Activated effector memory CD4-positive, alpha-beta T cell treated with Interleukin-2 at 50 U/mL for 16 hours (primary cell): ENCODE measurements around the gene TEX264.
"Not testable (repeated sequence)": the region's sequence is repeated elsewhere in the genome, so short reads cannot be mapped to it uniquely, and the experiment has no call there.

Experiments
- DNase-seq: peaks from one replicate; pipeline ENCODE4 v3.0.0-alpha.2; 2020

The TEX264 gene, protein sequence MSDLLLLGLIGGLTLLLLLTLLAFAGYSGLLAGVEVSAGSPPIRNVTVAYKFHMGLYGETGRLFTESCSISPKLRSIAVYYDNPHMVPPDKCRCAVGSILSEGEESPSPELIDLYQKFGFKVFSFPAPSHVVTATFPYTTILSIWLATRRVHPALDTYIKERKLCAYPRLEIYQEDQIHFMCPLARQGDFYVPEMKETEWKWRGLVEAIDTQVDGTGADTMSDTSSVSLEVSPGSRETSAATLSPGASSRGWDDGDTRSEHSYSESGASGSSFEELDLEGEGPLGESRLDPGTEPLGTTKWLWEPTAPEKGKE

DNA sequence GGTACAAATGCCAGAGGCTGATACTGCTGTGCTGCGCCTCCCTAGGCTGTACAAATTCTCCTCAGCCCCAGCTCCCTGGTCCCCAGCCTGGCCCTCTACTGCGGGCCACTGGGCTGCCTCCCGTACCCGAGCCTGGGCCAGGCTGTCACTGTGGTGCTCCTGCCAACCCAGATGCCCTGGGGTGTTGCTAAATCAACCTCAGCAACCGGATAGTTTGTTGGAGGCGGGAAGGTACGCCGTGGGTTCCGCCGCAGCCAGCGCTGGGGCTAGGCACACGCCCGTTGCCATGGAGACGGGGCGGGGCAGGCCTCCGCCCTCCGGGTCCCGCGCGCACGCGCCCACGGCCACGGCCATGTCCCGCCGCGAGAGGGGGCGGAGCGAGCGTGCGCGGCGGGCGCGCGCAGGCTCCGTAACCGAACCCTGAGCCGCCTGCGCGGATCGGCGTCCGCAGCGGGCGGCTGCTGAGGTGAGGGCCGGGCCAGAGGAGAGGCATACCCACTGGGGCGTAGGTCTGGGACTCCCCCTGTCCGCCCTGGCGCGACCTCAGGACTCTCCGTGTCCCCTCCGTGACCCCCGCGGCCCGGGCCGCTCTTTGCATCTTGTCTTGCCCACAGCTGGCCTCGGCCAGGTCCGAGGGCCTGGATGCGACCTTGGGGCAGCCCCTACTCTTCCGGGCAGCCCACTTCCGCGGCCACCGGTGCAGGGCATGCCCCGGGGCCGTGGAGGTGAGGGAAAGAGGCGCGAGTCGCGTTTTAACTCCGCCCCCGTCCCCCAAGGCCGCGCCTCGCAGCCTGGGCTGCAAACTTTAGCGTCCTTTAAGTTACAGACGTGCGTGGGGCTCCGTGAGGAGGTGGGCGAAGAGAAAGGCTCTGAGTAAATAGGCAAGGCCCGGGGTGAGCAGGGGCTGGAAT is at the start of gene TEX264:
Gene TEX264, plus strand, starts transcription at position 430 of the 911 bp plus-strand sequence. CDS start 3,053 bp downstream, outside the sequence.
- DNase-seq, result peak; percentile 93

DNA sequence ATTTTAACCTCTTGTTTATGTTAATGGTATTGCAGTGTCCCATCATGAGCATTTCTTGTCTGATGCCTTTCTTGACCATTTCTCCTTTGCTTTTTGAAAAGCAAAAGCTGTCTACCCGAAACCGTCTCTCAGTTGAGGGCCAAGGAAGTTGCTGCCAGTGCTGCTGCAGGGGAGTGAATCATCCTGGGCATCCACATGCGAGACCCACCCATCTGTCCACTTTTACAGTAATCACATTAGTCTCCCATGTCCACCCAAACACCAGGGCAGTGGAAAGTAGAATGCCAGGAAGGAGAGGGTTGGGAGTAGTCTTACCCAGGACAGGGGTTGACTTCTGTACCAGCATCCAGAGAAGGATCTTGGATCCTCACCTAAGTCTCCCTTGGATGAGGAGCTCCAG is 48.6 kb upstream of the TEX264 start:
- DNase-seq, result no peak

- no peak for DNase-seq
These were observed 48.2 kb upstream of the TEX264 start for GRCh38 chr3:51622868-51623267.

DNA sequence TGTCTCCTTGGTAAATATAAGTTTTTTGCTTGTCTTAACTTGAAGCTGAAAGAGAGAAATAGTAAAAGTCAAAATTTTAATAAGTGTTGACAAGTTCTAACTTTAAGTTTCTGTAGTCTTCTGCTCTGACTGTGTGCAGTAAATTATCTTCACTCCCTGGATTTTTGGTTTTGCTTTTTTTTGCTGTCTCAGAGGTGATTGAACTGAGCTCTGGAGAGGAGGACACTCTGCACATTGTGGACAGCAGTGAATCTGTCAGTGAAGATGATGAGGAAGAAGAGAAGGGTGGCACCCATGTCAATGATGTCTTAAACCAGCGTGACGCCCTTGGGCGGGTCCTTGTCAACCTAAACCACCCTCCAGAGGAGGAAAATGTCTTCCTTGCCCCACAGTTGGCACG is 40.5 kb upstream of the TEX264 start:
- DNase-seq, result no peak

DNA sequence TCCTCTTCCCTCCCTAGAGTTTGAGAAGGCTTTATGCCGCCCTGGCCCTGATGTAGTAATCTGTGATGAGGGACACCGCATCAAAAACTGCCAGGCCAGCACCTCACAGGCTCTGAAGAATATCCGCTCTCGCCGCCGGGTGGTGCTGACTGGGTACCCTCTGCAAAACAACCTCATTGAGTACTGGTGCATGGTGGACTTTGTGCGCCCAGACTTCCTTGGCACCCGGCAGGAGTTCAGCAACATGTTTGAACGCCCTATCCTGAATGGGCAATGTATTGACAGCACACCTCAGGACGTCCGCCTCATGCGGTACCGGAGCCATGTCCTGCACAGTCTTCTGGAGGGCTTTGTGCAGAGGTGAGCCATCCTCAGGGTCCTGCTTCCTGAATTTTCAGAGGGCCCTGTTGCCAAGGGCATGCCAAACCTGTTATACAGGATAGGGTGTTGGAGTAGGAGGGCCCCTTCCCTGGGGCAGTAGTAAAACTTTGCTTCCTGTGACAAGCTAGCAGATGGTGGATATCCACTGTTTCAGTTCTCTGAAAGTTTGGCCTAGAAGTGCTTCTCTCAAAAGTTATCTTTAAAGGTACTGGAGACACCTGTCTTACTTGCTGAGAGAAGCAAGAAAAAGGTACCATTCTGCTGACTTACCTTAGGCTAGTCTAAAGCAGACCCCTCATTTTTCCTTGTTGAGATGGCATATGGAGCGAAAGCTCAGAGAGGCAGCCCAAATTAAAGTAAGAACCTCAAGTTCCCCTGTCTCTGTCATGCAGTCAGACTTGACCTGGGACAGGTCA is 33.7 kb upstream of the TEX264 start:
- DNase-seq, result no peak

- no peak for DNase-seq
These were observed 33.0 kb upstream of the TEX264 start for GRCh38 chr3:51637941-51638471.

- no peak for DNase-seq
These were observed 28.6 kb upstream of the TEX264 start for GRCh38 chr3:51642462-51642861.

GRCh38 chr3:51646091-51646490 is 25.0 kb upstream of the TEX264 start:
- no peak for DNase-seq

DNA sequence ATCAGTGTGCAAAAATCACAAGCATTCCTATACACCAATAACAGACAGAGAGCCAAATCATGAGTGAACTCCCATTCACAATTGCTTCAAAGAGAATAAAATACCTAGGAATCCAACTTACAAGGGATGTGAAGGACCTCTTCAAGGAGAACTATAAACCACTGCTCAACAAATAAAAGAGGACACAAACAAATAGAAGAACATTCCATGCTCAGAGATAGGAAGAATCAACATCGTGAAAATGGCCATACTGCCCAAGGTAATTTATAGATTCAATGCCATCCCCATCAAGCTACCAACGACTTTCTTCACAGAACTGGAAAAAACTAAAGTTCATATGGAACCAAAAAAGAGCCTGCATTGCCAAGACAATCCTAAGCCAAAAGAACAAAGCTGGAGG is 18.9 kb upstream of the TEX264 start:
- not testable (repeated sequence) for DNase-seq

DNA sequence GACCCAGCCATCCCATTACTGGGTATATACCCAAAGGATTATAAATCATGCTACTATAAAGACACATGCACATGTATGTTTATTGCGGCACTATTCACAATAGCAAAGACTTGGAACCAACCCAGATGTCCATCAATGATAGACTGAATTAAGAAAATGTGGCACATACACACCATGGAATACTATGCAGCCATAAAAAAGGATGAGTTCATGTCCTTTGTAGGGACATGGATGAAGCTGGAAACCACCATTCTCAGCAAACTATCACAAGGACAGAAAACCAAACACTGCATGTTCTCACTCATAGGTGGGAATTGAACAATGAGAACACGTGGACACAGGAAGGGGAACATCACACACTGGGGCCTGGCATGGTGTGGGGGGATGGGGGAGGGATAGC is 17.6 kb upstream of the TEX264 start:
- DNase-seq, result not testable (repeated sequence)

GRCh38 chr3:51657234-51657633 is 13.8 kb upstream of the TEX264 start:
- no peak for DNase-seq

DNA sequence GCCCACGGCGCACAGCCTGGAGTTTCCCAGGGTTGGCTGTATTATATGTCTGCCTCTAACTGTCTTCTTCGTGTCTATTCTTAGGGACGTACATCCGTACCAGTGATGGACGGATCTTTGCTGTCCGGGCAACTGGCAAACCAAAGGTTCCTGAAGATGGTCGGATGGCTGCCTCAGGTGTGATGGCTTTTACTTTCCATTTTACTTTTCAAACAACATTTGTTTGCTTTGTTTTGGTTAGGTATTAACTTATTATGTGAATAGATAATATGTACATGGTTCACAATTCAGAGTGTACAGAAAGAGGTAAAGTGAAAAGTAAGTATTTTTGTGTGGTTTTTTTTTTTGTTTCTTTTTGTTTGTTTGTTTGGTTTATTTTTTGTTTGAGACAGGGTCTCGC is 11.1 kb upstream of the TEX264 start:
- no peak for DNase-seq

DNA sequence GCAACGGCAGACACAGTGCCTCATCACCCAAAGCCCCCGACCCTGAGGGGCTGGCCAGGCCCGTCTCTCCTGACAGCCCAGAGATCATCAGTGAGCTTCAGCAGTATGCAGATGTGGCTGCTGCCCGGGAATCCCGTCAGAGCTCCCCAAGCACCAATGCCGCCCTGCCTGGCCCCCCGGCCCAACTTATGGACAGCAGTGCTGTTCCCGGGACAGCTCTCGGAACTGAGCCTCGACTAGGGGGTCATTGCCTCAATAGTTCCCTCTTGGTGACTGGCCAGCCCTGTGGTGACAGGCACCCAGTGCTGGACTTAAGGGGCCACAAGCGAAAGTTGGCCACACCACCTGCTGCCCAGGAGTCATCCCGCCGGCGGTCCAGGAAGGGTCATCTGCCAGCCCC is 8.6 kb upstream of the TEX264 start:
- DNase-seq, result no peak

DNA sequence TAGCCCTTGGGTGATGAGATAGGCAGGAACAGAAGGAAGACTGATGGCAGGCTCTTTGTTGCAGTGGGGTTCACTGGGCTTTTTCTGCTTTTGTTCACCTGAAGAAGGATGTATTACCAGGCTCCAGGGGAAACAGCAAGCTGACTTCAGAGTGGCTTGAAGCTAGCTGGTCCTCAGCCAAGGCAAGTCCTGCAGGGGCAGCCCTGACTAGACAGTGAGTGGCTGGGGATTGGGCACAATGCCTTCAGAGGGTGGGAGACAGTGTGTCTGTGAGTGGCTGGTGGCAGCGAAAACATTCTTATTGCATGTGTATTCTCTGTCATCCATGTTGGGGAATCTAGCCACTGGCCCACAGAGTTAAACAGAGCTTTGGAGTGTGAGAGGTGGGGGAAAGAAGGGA is 2.3 kb upstream of the TEX264 start:
- DNase-seq, result no peak

DNA sequence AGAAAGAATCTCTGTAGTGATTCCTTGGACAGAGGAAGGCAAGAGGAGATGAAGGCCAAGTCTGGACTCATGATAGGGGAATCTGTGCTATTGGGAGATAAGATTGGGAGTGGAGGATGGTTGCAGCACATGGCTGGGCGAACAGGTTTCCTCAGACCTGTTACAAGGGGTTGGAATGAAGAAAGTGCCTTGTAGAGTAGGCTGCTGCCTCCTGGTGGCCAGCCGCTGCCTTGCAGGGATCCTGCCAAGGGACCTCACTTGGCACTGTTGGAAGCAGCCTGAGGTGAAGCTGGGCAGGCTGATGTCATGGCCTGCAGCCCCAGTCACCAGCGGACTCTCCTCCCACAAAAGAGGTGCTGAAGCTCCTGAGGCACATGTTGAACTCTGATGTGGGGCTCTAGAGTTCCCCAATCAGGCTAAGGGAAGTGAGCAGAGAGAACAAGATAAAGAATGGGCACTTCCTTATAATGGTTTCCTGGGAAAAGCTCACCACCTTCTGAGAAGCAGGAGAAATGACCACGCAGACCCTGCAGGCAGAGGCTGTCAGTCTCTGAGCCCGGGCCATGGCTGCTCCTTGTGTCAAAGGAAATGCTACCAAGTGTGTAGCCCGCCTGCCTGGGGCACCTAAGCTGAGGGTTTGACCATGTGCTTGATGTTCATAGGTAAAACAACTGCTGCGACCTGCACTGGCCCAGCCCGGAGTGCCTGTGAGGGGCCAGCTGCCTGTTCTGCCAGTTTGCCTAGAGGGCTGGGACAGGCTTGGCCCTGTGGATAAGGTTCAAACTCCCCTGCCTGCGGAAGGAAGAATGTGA is 1.6 kb upstream of the TEX264 start:
- DNase-seq, result peak; percentile 65

- no peak for DNase-seq
These were observed 814 bp upstream of the TEX264 start for GRCh38 chr3:51670053-51670822.

GRCh38 chr3:51671734-51672475 is 853 bp downstream of the TEX264 start:
- DNase-seq, result peak; percentile 50

DNA sequence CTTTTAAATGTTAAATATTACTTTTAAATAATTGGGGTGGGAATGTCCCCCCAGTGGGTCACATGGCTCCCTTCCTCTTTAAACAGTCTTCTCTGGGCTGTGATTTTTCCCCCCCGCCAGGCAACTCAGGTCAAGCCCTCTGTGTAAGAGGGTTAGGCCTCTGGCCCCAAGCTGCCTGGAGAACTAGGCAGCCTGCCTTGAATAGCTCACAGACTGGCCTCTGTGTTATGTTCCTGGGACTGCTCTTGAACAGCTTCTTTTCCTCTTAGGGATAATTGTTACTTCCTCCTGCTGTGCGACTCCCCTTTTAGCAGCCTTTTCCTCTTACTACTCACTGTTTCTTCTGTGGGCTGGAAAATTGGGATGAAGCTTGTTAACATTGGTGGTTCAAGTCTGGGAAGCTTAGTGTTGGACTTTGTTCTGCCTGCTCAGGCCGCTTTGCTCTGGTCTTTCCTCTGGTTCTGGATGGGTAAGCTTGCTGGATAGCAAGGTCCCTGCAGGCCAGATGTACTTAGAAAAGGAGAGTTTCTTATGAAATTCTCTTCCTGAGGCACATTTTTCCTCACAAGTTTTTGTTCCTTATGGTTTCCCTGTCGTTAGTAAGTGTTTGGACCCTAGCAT is 2.2 kb downstream of the TEX264 start:
- no peak for DNase-seq

DNA sequence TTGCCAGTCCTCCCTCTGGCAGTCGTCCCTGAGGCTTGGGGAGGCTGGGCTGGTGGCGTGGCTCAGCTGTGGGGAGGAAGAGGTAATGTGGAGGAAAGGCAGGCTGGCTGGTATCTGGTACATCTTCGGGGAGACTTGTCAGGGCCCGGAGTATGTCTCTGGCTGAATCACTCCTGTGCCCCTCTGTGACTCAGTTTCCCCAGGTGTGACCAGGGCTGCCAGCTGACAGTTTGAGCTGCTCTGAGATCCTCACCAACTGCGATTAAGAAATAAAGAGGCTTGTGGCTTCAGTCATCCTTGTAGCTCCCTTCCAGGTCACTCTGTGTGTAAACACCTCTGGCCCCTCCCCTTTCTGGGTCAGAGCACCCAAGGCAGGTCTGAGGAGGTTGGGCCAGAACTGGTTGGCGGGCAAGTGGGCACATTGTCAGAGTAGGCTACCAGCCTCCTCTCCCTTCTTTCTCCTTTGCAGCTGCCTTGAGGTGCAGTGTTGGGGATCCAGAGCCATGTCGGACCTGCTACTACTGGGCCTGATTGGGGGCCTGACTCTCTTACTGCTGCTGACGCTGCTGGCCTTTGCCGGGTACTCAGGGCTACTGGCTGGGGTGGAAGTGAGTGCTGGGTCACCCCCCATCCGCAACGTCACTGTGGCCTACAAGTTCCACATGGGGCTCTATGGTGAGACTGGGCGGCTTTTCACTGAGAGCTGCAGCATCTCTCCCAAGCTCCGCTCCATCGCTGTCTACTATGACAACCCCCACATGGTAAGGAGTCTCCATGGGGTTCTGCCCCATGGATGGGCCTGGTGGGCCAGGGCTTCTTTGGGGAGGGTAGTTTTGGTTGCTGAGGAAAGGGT is 3.0 kb downstream of the TEX264 start:
- no peak for DNase-seq
